ENCODE measurements around the gene MYRF.

DNA sequence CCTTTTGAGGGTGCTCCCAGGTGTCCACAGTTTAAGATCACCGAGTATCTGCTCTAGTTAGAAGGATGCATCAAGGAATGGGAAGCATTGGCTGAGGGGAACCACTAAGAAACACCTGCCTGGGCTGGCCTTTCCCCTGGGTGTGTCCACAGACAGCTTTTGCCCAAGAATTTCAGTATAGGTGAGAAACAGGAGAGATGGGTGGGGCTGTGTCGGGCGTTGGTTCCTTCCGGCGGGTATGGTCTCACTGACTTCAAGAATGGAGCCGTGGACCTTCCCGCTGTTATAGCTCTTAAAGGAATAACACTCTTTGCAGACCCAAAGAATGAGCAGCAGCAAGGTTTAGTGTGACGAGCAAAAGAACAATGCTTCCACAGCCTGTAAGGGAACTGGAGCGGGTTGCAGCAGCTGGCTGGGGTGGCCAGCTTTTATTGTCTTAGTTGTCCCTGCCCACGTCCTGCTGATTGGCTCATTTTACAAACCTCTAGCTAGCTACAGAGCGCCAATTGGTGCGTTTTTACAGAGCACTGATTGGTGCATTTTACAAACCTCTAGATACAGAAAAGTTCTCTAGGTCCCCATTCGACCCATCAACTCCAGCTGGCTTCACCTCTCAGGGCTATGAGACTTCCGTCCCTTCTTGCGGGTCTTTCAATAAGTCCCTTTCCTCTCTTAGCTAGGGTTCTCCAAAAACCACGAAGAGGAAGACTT lies 62.0 kb downstream of the MYRF start:
- TF ChIP-seq CTCF (IDR thresholded peaks at IDR 0.05), result no peak
- TF ChIP-seq POLR2A (IDR thresholded peaks at IDR 0.05), result peak in 1 of 3 donors; percentile 27
